ENCODE results near the gene MAD2L2. TPM values are rescaled to one million over a fixed set of nuclear protein-coding genes. Genes with fewer than 3 reads are reported as not detected.

Gene MAD2L2
- total and polyA plus RNA-seq, 7 donors: 25.9 to 61.8 (median 39.0) TPM

GRCh38 chr1:11690397-11691301, 9.7 kb upstream of the MAD2L2 start:
- Histone ChIP-seq H3K9me3 (no peaks in the 10 kb centered on the region), H3K4me1 (no peaks in the 10 kb centered on the region), H3K4me3 (peak overlapping the region; percentile 55), H3K36me3 (ENCODE audit: insufficient read depth in 1 of 2, low read depth in 1 of 2) (no peaks in the 10 kb centered on the region), H3K27me3 (ENCODE audit: insufficient read depth in 3 of 3, low read length in 2 of 3) (peaks cover 0 to 50% (median 23%) of the 10 kb centered on the region in 3 donors), H3K27ac (no peak overlapping the region)
- 7 to 8% (median 7%) methylated on average over 58 to 64 of the region's 64 CpGs for WGBS, 3 donors
- intact Hi-C loops (cut with DNase I): no loop called here
- DNase-seq: no peak
- no peak for ATAC-seq
- TF ChIP-seq CTCF (IDR thresholded peaks at IDR 0.05): no peak

GRCh38 chr1:11688506-11688905, 7.6 kb upstream of the MAD2L2 start:
- no peaks in the 10 kb centered on the region for H3K4me1 ChIP-seq
- intact Hi-C loops (cut with DNase I): no loop called here
- peaks cover 0 to 40% (median 23%) of the 10 kb centered on the region in 3 donors for H3K27me3 ChIP-seq (ENCODE audit: insufficient read depth in 3 of 3, low read length in 2 of 3)
- no peak for ATAC-seq
- no peak overlapping the region for H3K4me3 ChIP-seq
- H3K9me3 ChIP-seq: no peaks in the 10 kb centered on the region
- no peak overlapping the region for H3K27ac ChIP-seq
- DNase-seq: no peak
- no peak for TF ChIP-seq CTCF (IDR thresholded peaks at IDR 0.05)
- no peaks in the 10 kb centered on the region for H3K36me3 ChIP-seq (ENCODE audit: insufficient read depth in 1 of 2, low read depth in 1 of 2)
- 91 to 99% (median 96%) methylated on average over 4 of the region's 4 CpGs for WGBS, 3 donors

GRCh38 chr1:11685210-11685752, 4.3 kb upstream of the MAD2L2 start:
- H3K9me3 ChIP-seq: no peaks in the 10 kb centered on the region
- no peak for TF ChIP-seq CTCF (IDR thresholded peaks at IDR 0.05)
- no peak overlapping the region for H3K27ac ChIP-seq
- ATAC-seq (no peak), DNase-seq (no peak)
- H3K4me1 ChIP-seq: no peaks in the 10 kb centered on the region
- intact Hi-C loops (cut with DNase I): no loop called here
- WGBS, 3 donors: 90% methylated on average over 7 of the region's 7 CpGs
- no peaks in the 10 kb centered on the region for H3K36me3 ChIP-seq (ENCODE audit: insufficient read depth in 1 of 2, low read depth in 1 of 2)
- peaks cover 0 to 10% (median 0%) of the 10 kb centered on the region in 3 donors for H3K27me3 ChIP-seq (ENCODE audit: insufficient read depth in 3 of 3, low read length in 2 of 3)
- H3K4me3 ChIP-seq: no peak overlapping the region

- no peak for DNase-seq
- no peaks in the 10 kb centered on the region for H3K36me3 ChIP-seq (ENCODE audit: insufficient read depth in 1 of 2, low read depth in 1 of 2)
- no peak for TF ChIP-seq CTCF (IDR thresholded peaks at IDR 0.05)
- H3K27ac ChIP-seq: no peak overlapping the region
- no peaks in the 10 kb centered on the region for H3K27me3 ChIP-seq (ENCODE audit: insufficient read depth in 3 of 3, low read length in 2 of 3)
- peaks cover 7% of the 10 kb centered on the region for H3K4me1 ChIP-seq
- H3K9me3 ChIP-seq: no peaks in the 10 kb centered on the region
- 60 to 75% (median 61%) methylated on average over 7 of the region's 7 CpGs for WGBS, 3 donors
- intact Hi-C loops (cut with DNase I): no loop called here
- no peak overlapping the region for H3K4me3 ChIP-seq
- ATAC-seq: no peak
Measured at GRCh38 chr1:11684070-11684469, 3.1 kb upstream of the MAD2L2 start.
